H1 (cell line): ENCODE measurements around the gene COQ8A. TPM values are rescaled to one million over a fixed set of nuclear protein-coding genes. Genes with fewer than 3 reads are reported as not detected.

Experiments
- CTCF ChIA-PET: fragments of 300-600 bp; sonication (Branson Sonifier 250); formaldehyde crosslinking; loops from one replicate; lab custom pipeline; 2021; ENCODE audit not compliant: partially characterized antibody; lab: Charles Lee
- POLR2A ChIA-PET: fragments of 300-600 bp; sonication (Branson Sonifier 250); formaldehyde crosslinking; loops from one replicate; lab custom pipeline; 2021; ENCODE audit warnings: inconsistent platforms; ENCODE audit not compliant: partially characterized antibody; lab: Charles Lee
- DNase-seq, 2 experiments: peaks; one replicate each; pipeline versions ENCODE4 v3.0.0 to v3.0.0-alpha.2; 2010 to 2022; ENCODE audit warnings: low spot score in 2 of 2, low read depth in 1 of 2, mixed read lengths in 1 of 2
- FAIRE-seq: peaks from 2 replicates; lab custom pipeline; 2011; peaks lifted over from hg19 to GRCh38; lab: Jason Lieb, UNC
- H2AFZ ChIP-seq: 2 replicates; pipeline ENCODE4 v1.8.1; 2012; ENCODE audit warnings: low read length, inconsistent platforms
- H2AK5ac ChIP-seq: 2 replicates; pipeline ENCODE4 v1.6.1; 2013; ENCODE audit warnings: low read depth, low read length
- H2BK120ac ChIP-seq: replicated peaks from 2 replicates; pipeline ENCODE3; 2013; ENCODE audit warnings: low read depth, low read length, inconsistent platforms
- H2BK12ac ChIP-seq: 2 replicates; pipeline ENCODE4 v1.6.1; 2013; ENCODE audit warnings: low read depth, low read length
- H2BK15ac ChIP-seq: 2 replicates; pipeline ENCODE4 v1.6.1; 2013; ENCODE audit warnings: low read length
- H2BK20ac ChIP-seq: 2 replicates; pipeline ENCODE4 v1.6.1; 2013; ENCODE audit warnings: low read length
- H2BK5ac ChIP-seq: 2 replicates; pipeline ENCODE4 v1.6.1; 2013; ENCODE audit warnings: low read depth, low read length
- H3K14ac ChIP-seq: 2 replicates; pipeline ENCODE4 v1.6.1; 2013; ENCODE audit warnings: inconsistent platforms; ENCODE audit not compliant: insufficient read length
- H3K18ac ChIP-seq: 2 replicates; pipeline ENCODE4 v1.6.1; 2013; ENCODE audit warnings: low read length; ENCODE audit errors: extremely low read depth
- H3K23ac ChIP-seq: 2 replicates; pipeline ENCODE4 v1.6.1; 2013; ENCODE audit warnings: inconsistent platforms; ENCODE audit not compliant: insufficient read length
- H3K23me2 ChIP-seq: 2 replicates; pipeline ENCODE4 v1.6.1; 2013; ENCODE audit warnings: low read depth, low read length
- H3K27ac ChIP-seq: 2 replicates; pipeline ENCODE4 v1.6.1; 2011; ENCODE audit warnings: low read depth, low read length, inconsistent platforms
- H3K27me3 ChIP-seq, 4 experiments: replicated peaks in 1 of 4; 1 replicate in 1 of 4; 2 replicates in 3 of 4; pipeline versions ENCODE4 v1.6.1 to v1.8.1; 2011 to 2013; ENCODE audit warnings: low read length in 3 of 4, mild to moderate bottlenecking in 3 of 4, inconsistent platforms in 2 of 4, mixed read lengths in 2 of 4, moderate library complexity in 1 of 4; ENCODE audit not compliant: control insufficient read depth in 3 of 4, insufficient read depth in 3 of 4; ENCODE audit errors: extremely low read depth in 1 of 4
- H3K36me3 ChIP-seq, 4 experiments: 2 replicates each; pipeline versions ENCODE4 v1.6.1 to v1.8.1; 2011 to 2013; ENCODE audit warnings: mild to moderate bottlenecking in 4 of 4, low read length in 3 of 4, moderate library complexity in 2 of 4, control low read depth in 1 of 4, inconsistent platforms in 1 of 4; ENCODE audit not compliant: insufficient read depth in 4 of 4, control insufficient read depth in 2 of 4
- H3K4ac ChIP-seq: replicated peaks from 2 replicates; pipeline ENCODE3; 2013; ENCODE audit warnings: low read length, low read depth, mixed read lengths, inconsistent platforms; ENCODE audit not compliant: insufficient read length
- H3K4me1 ChIP-seq, 4 experiments: replicated peaks in 1 of 4; 1 replicate in 1 of 4; 2 replicates in 3 of 4; pipeline versions ENCODE4 v1.6.1 to v1.8.1; 2011 to 2013; ENCODE audit warnings: low read length in 3 of 4, inconsistent platforms in 2 of 4, mixed read lengths in 1 of 4; ENCODE audit not compliant: insufficient read depth in 4 of 4, control insufficient read depth in 3 of 4
- H3K4me2 ChIP-seq, 2 experiments: 2 replicates each; pipeline versions ENCODE4 v1.6.1 to v1.8.1; 2011 to 2013; ENCODE audit warnings: low read depth in 2 of 2, low read length in 2 of 2, control low read depth in 1 of 2, inconsistent platforms in 1 of 2, mild to moderate bottlenecking in 1 of 2; ENCODE audit not compliant: insufficient read depth in 1 of 2
- H3K4me3 ChIP-seq, 4 experiments: fragments of 200-600, 300-600 bp in 1 of 4; sonication (generic), shearing (Covaris generic), sonication (Bioruptor Twin) in 1 of 4; 2 replicates each; pipeline versions ENCODE4 v1.5.1 to v1.8.1; 2011 to 2016; ENCODE audit warnings: low read length in 4 of 4, low read depth in 3 of 4, control low read depth in 2 of 4, inconsistent platforms in 2 of 4, mild to moderate bottlenecking in 2 of 4, mixed read lengths in 1 of 4, moderate library complexity in 1 of 4; ENCODE audit not compliant: insufficient read depth in 2 of 4; ENCODE audit errors: extremely low read depth in 1 of 4
- H3K56ac ChIP-seq: replicated peaks from 2 replicates; pipeline ENCODE3; 2013; ENCODE audit warnings: low read depth, mild to moderate bottlenecking, mixed read lengths, low read length, inconsistent platforms; ENCODE audit not compliant: insufficient read length
- H3K79me1 ChIP-seq: 2 replicates; pipeline ENCODE4 v1.6.1; 2013; ENCODE audit warnings: low read depth, low read length, control low read depth
- H3K79me2 ChIP-seq, 2 experiments: 2 replicates each; pipeline versions ENCODE4 v1.6.1 to v1.8.1; 2012 to 2013; ENCODE audit warnings: low read length in 2 of 2, mild to moderate bottlenecking in 2 of 2, inconsistent platforms in 1 of 2; ENCODE audit not compliant: insufficient read depth in 2 of 2, control insufficient read depth in 1 of 2
- H3K9ac ChIP-seq, 4 experiments: replicated peaks in 1 of 4; 1 replicate in 1 of 4; 2 replicates in 3 of 4; pipeline versions ENCODE4 v1.6.1 to v1.8.1; 2011 to 2013; ENCODE audit warnings: low read depth in 3 of 4, low read length in 3 of 4, control low read depth in 2 of 4, mild to moderate bottlenecking in 2 of 4, moderate library complexity in 2 of 4, inconsistent platforms in 1 of 4; ENCODE audit errors: extremely low read depth in 1 of 4
- H3K9me3 ChIP-seq, 2 experiments: 2 replicates each; pipeline versions ENCODE4 v1.6.1 to v1.8.1; 2012 to 2013; ENCODE audit warnings: mild to moderate bottlenecking in 2 of 2, moderate library complexity in 2 of 2, control low read depth in 1 of 2, inconsistent platforms in 1 of 2, low read depth in 1 of 2, low read length in 1 of 2, mixed read lengths in 1 of 2; ENCODE audit not compliant: insufficient read depth in 2 of 2
- H4K20me1 ChIP-seq, 2 experiments: replicated peaks in 1 of 2; 2 replicates each; pipeline versions ENCODE3 to v1.8.1; 2011 to 2013; ENCODE audit warnings: inconsistent platforms in 2 of 2, low read length in 2 of 2, mild to moderate bottlenecking in 1 of 2; ENCODE audit not compliant: insufficient read depth in 2 of 2, control insufficient read depth in 1 of 2
- H4K5ac ChIP-seq: 2 replicates; pipeline ENCODE4 v1.6.1; 2013; ENCODE audit warnings: low read length, low read depth, mixed read lengths, inconsistent platforms; ENCODE audit not compliant: insufficient read length
- H4K8ac ChIP-seq: 2 replicates; pipeline ENCODE4 v1.8.0; 2013; ENCODE audit warnings: mild to moderate bottlenecking, moderate library complexity, low read length, inconsistent platforms; ENCODE audit not compliant: insufficient read depth; ENCODE audit errors: extremely low read depth
- H4K91ac ChIP-seq: replicated peaks from 2 replicates; pipeline ENCODE3; 2013; ENCODE audit warnings: low read length, mixed read lengths, inconsistent platforms; ENCODE audit not compliant: insufficient read length
- MAFK ChIP-seq: IDR thresholded peaks from 2 replicates; pipeline ENCODE4 v1.6.1; 2012; ENCODE audit warnings: low read depth, mild to moderate bottlenecking, improper control_type of control experiment, low read length
- POLR2AphosphoS5 ChIP-seq: IDR thresholded peaks from 2 replicates; pipeline ENCODE4 v1.6.1; 2011; ENCODE audit warnings: low read depth, low read length
- SIN3A ChIP-seq, 2 experiments: IDR thresholded peaks in 1 of 2; conservative IDR thresholded peaks in 1 of 2; 2 replicates each; pipeline ENCODE4 v1.6.1; 2011 to 2012; ENCODE audit warnings: low read length in 2 of 2, improper control_type of control experiment in 1 of 2, low read depth in 1 of 2, mild to moderate bottlenecking in 1 of 2
- SP1 ChIP-seq: IDR thresholded peaks from 2 replicates; pipeline ENCODE4 v1.6.1; 2011; ENCODE audit warnings: low read depth, low read length
- SP2 ChIP-seq: IDR thresholded peaks from 2 replicates; pipeline ENCODE4 v1.6.1; 2012; ENCODE audit warnings: mild to moderate bottlenecking, low read length, inconsistent platforms
- SRF ChIP-seq: IDR thresholded peaks from 2 replicates; pipeline ENCODE4 v1.6.1; 2011; ENCODE audit warnings: mild to moderate bottlenecking, low read depth, low read length, moderate library complexity
- TAF7 ChIP-seq: optimal IDR thresholded peaks from 2 replicates; pipeline ENCODE3; 2011; ENCODE audit warnings: low read depth, mild to moderate bottlenecking, inconsistent platforms, low read length, moderate library complexity, borderline replicate concordance
- TBP ChIP-seq: IDR thresholded peaks from 2 replicates; pipeline ENCODE4 v1.6.1; 2011; ENCODE audit warnings: low read depth, low read length, improper control_type of control experiment
- TEAD4 ChIP-seq: IDR thresholded peaks from 2 replicates; pipeline ENCODE4 v1.6.1; 2012; ENCODE audit warnings: low read depth, low read length, inconsistent platforms, mixed read lengths
- WGBS, 2 experiments: shearing (Covaris generic) in 1 of 2; methylation state at CpG; one replicate each; pipeline versions ENCODE4 v1.1.6 to v1.1.7; 2013 to 2015; ENCODE audit warnings: low lambda C conversion rate in 2 of 2, mixed read lengths in 2 of 2, inconsistent platforms in 1 of 2, low coverage in 1 of 2, missing lambda C conversion rate in 1 of 2; ENCODE audit not compliant: insufficient replicate concordance in 2 of 2, insufficient coverage in 1 of 2, insufficient read length in 1 of 2; ENCODE audit errors: extremely low coverage in 1 of 2, missing lambda C conversion rate in 1 of 2; 5-methylcytosine and 5-hydroxymethylcytosine counted together
- polyA plus RNA-seq, 7 experiments: library from polyadenylated mRNA; depleted of rRNA in 3 of 7; stranded (reverse) in 5 of 7; unstranded in 2 of 7; fragments of >200 nt in 5 of 7; fragments of 200-250 nt in 2 of 7; gene quantifications; 1 replicate in 5 of 7; 2 replicates in 1 of 7; 4 replicates in 1 of 7; pipeline versions ENCODE4 v1.2.1 to v1.2.3, GENCODE V29; 2011 to 2013; ENCODE audit warnings: missing spikeins in 2 of 7, mixed read lengths in 2 of 7
- total RNA-seq: library from RNA; stranded (reverse); fragmentation: NEBNext Ultra II Directional; extraction: Animal tissue kit (Norgen Biotek cat#: 25700); gene quantifications from 2 replicates; pipeline ENCODE4 v1.2.1, GENCODE V29; 2021
- TF ChIP-seq, protein P1 (sequence below), 3 experiments: IDR thresholded peaks; 1 replicate in 2 of 3; 2 replicates in 1 of 3; pipeline versions ENCODE4 v1.5.1 to v1.6.1; 2011; ENCODE audit warnings: low read length in 3 of 3, mild to moderate bottlenecking in 3 of 3, inconsistent platforms in 2 of 3, low read depth in 1 of 3, moderate library complexity in 1 of 3; ENCODE audit not compliant: insufficient read depth in 1 of 3; ENCODE audit errors: control extremely low read depth in 1 of 3

COQ8A gene
- total and polyA plus RNA-seq, 2 of the 8 experiments (the other 6 are each of a cell fraction or from before 2014, with no cell fraction given) = 28.5 to 38.9 TPM

GRCh38 chr1:226977643-226978431 is 37.7 kb downstream of the COQ8A start:
- no peak overlapping the region for H3K4ac ChIP-seq
- no peak overlapping the region for H2AK5ac ChIP-seq
- no peak overlapping the region for H2BK5ac ChIP-seq
- no peak overlapping the region for H2BK20ac ChIP-seq
- H3K27me3 ChIP-seq = no peaks in the 10 kb centered on the region
- FAIRE-seq (no peak), DNase-seq (no peak)
- H3K18ac ChIP-seq = no peak overlapping the region
- ChIA-PET POLR2A (no interaction called here), CTCF (no interaction called here)
- no peak overlapping the region; the same call in 1 of the 2 replicates for H4K8ac ChIP-seq
- no peak overlapping the region for H3K27ac ChIP-seq
- H4K5ac ChIP-seq = no peak overlapping the region
- H3K4me1 ChIP-seq = peaks cover 0 to 4% (median 0%) of the 10 kb centered on the region in 4 experiments; a peak in 2 of 7 replicates
- no peak overlapping the region for H3K14ac ChIP-seq
- H3K36me3 ChIP-seq = peaks cover 0 to 5% (median 0%) of the 10 kb centered on the region in 4 experiments; a peak in 1 of 8 replicates
- no peaks in the 10 kb centered on the region for H3K79me2 ChIP-seq
- H3K4me3 ChIP-seq = no peak overlapping the region
- H2BK120ac ChIP-seq = no peak overlapping the region
- H2BK15ac ChIP-seq = no peak overlapping the region
- no peak overlapping the region for H2AFZ ChIP-seq
- H3K4me2 ChIP-seq = no peak overlapping the region
- no peak overlapping the region for H3K9ac ChIP-seq
- H3K9me3 ChIP-seq = no peaks in the 10 kb centered on the region
- H3K23me2 ChIP-seq = peaks cover 11% of the 10 kb centered on the region; the same call in 1 of the 2 replicates
- no peak overlapping the region for H2BK12ac ChIP-seq
- H3K23ac ChIP-seq = no peak overlapping the region
- no peak overlapping the region for H4K91ac ChIP-seq
- peaks cover 2 to 4% of the 10 kb centered on the region in 2 experiments for H4K20me1 ChIP-seq
- H3K79me1 ChIP-seq = no peaks in the 10 kb centered on the region
- WGBS, 2 experiments = 91 to 100% methylated on average over 6 to 10 of the region's 20 CpGs
- no peak overlapping the region for H3K56ac ChIP-seq
- TF ChIP-seq TEAD4 (no peak), TAF7 (no peak), SIN3A (conservative IDR thresholded peaks at IDR 0.05 in 1 of 2, IDR thresholded peaks at IDR 0.05 in 1 of 2; ENCODE audit: low read depth in 1 of 2, low read length in 2 of 2) (no peak), MAFK (no peak), POLR2AphosphoS5 (no peak), SRF (no peak), SP2 (no peak), SP1 (no peak), TBP (no peak)
- TF ChIP-seq, protein P1, sequence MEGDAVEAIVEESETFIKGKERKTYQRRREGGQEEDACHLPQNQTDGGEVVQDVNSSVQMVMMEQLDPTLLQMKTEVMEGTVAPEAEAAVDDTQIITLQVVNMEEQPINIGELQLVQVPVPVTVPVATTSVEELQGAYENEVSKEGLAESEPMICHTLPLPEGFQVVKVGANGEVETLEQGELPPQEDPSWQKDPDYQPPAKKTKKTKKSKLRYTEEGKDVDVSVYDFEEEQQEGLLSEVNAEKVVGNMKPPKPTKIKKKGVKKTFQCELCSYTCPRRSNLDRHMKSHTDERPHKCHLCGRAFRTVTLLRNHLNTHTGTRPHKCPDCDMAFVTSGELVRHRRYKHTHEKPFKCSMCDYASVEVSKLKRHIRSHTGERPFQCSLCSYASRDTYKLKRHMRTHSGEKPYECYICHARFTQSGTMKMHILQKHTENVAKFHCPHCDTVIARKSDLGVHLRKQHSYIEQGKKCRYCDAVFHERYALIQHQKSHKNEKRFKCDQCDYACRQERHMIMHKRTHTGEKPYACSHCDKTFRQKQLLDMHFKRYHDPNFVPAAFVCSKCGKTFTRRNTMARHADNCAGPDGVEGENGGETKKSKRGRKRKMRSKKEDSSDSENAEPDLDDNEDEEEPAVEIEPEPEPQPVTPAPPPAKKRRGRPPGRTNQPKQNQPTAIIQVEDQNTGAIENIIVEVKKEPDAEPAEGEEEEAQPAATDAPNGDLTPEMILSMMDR (IDR thresholded peaks at IDR 0.05; ENCODE audit: control extremely low read depth in 1 of 3, insufficient read depth in 1 of 3, low read depth in 1 of 3, low read length in 3 of 3) = no peak
